Neuronal stem cell (in vitro differentiated cells): Measurements from ENCODE around the gene HPSE2.

ENCODE experiments used
- DNase-seq: peaks from one replicate; pipeline ENCODE4 v3.0.0-alpha.2; 2013; ENCODE audit warnings: low spot score
- H2AFZ ChIP-seq: one replicate; pipeline ENCODE4 v1.6.1; 2013; ENCODE audit warnings: mild to moderate bottlenecking, low read length, inconsistent platforms
- H2AK5ac ChIP-seq: 2 replicates; pipeline ENCODE4 v1.6.1; 2013; ENCODE audit warnings: low read depth, mild to moderate bottlenecking, inconsistent platforms, low read length, moderate library complexity, mixed read lengths
- H2BK120ac ChIP-seq: 2 replicates; pipeline ENCODE4 v1.6.1; 2013; ENCODE audit warnings: low read depth, mild to moderate bottlenecking, inconsistent platforms, low read length, moderate library complexity, mixed read lengths
- H2BK12ac ChIP-seq: one replicate; pipeline ENCODE4 v1.6.1; 2013; ENCODE audit warnings: low read length, inconsistent platforms
- H2BK15ac ChIP-seq: 2 replicates; pipeline ENCODE4 v1.6.1; 2013; ENCODE audit warnings: mild to moderate bottlenecking, low read length, inconsistent platforms, mixed read lengths
- H2BK5ac ChIP-seq: one replicate; pipeline ENCODE4 v1.6.1; 2013; ENCODE audit warnings: inconsistent platforms, mild to moderate bottlenecking, low read length, moderate library complexity
- H3K14ac ChIP-seq: one replicate; pipeline ENCODE4 v1.6.1; 2013; ENCODE audit warnings: low read length, inconsistent platforms
- H3K18ac ChIP-seq: 2 replicates; pipeline ENCODE4 v1.6.1; 2013; ENCODE audit warnings: low read length, inconsistent platforms
- H3K23ac ChIP-seq: 2 replicates; pipeline ENCODE4 v1.6.1; 2013; ENCODE audit warnings: low read depth, mild to moderate bottlenecking, mixed read lengths, low read length, inconsistent platforms; ENCODE audit not compliant: poor library complexity
- H3K27ac ChIP-seq: replicated peaks from 3 replicates; pipeline ENCODE4 v1.5.1; 2013; ENCODE audit warnings: low read length, inconsistent platforms
- H3K27me3 ChIP-seq, 3 experiments: 2 replicates each; pipeline ENCODE4 v1.6.1; 2013; ENCODE audit warnings: low read length in 3 of 3, mild to moderate bottlenecking in 2 of 3, inconsistent platforms in 1 of 3, low read depth in 1 of 3, mixed read lengths in 1 of 3, moderate library complexity in 1 of 3; ENCODE audit not compliant: control insufficient read depth in 3 of 3, insufficient read depth in 3 of 3
- H3K36me3 ChIP-seq, 2 donors: replicated peaks in 1 of 2; 2 replicates each; pipeline ENCODE4 v1.6.1; 2013; ENCODE audit warnings: low read length in 2 of 2; ENCODE audit not compliant: control insufficient read depth in 2 of 2, insufficient read depth in 2 of 2
- H3K4ac ChIP-seq: 2 replicates; pipeline ENCODE4 v1.6.1; 2013; ENCODE audit warnings: inconsistent platforms, mild to moderate bottlenecking, low read length, moderate library complexity
- H3K4me1 ChIP-seq, 2 donors: 1 replicate in 1 of 2; 2 replicates in 1 of 2; pipeline ENCODE4 v1.6.1; 2013; ENCODE audit warnings: low read length in 2 of 2, low read depth in 1 of 2; ENCODE audit not compliant: control insufficient read depth in 2 of 2, insufficient read depth in 1 of 2
- H3K4me2 ChIP-seq: one replicate; pipeline ENCODE4 v1.6.1; 2013; ENCODE audit warnings: mild to moderate bottlenecking, low read length, inconsistent platforms; ENCODE audit not compliant: insufficient read depth, poor library complexity, severe bottlenecking
- H3K4me3 ChIP-seq, 2 donors: 2 replicates each; pipeline ENCODE4 v1.5.1; 2013; ENCODE audit warnings: low read length in 2 of 2, mild to moderate bottlenecking in 2 of 2, inconsistent platforms in 1 of 2, moderate library complexity in 1 of 2
- H3K79me1 ChIP-seq: one replicate; pipeline ENCODE4 v1.6.1; 2013; ENCODE audit warnings: low read depth, mild to moderate bottlenecking, inconsistent platforms, low read length, moderate library complexity
- H3K9ac ChIP-seq: one replicate; pipeline ENCODE4 v1.6.1; 2013; ENCODE audit warnings: mild to moderate bottlenecking, low read depth, low read length, inconsistent platforms; ENCODE audit not compliant: poor library complexity
- H3K9me3 ChIP-seq, 2 donors: replicated peaks in 1 of 2; 2 replicates each; pipeline versions ENCODE3 to v1.6.1; 2013; ENCODE audit warnings: low read length in 2 of 2, mild to moderate bottlenecking in 2 of 2, inconsistent platforms in 1 of 2, low read depth in 1 of 2, mixed read lengths in 1 of 2, moderate library complexity in 1 of 2; ENCODE audit not compliant: control insufficient read depth in 2 of 2, insufficient read depth in 1 of 2
- H4K8ac ChIP-seq: one replicate; pipeline ENCODE4 v1.6.1; 2013; ENCODE audit warnings: low read depth, mild to moderate bottlenecking, inconsistent platforms, low read length, moderate library complexity
- H4K91ac ChIP-seq: one replicate; pipeline ENCODE4 v1.6.1; 2013; ENCODE audit warnings: low read length, low read depth, mild to moderate bottlenecking, inconsistent platforms; ENCODE audit not compliant: poor library complexity
- WGBS, 2 donors: extraction: QIAGEN DNeasy Blood & Tissue Kit; methylation state at CpG; one replicate each; pipeline ENCODE4 v1.1.7; 2013; ENCODE audit warnings: missing lambda C conversion rate in 2 of 2, mixed read lengths in 1 of 2; ENCODE audit not compliant: insufficient read length in 2 of 2, insufficient replicate concordance in 1 of 2; ENCODE audit errors: extremely low coverage in 2 of 2; 5-methylcytosine and 5-hydroxymethylcytosine counted together

HPSE2 gene

DNA sequence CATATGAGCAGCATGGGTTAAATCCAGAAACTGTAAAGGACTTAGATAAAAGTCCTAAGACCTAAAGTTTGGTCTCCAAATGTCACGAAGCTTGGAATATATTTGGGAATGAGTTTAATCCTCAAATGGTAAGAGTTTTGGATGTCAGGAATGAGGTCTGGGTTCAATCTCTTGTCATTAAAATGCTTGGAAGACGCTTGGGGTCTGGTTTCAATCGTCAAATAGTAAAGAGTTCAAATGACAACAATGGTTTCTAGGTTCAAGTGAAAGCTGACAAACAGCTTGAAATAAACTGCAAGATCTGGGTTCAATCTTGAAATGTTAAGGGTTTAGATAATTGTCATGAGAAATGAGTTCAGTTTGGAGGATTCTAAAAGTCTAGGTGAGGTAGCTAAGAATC is 403.5 kb downstream of the HPSE2 start:
- Histone ChIP-seq H3K4me2 (no peak overlapping the region), H2AK5ac (no peak overlapping the region), H3K27me3 (no peaks in the 10 kb centered on the region), H3K4ac (no peak overlapping the region), H4K8ac (no peak overlapping the region), H2BK12ac (no peak overlapping the region), H3K14ac (no peak overlapping the region), H3K9me3 (no peaks in the 10 kb centered on the region), H3K36me3 (no peaks in the 10 kb centered on the region), H3K9ac (no peak overlapping the region), H3K27ac (no peak overlapping the region), H4K91ac (no peak overlapping the region), H2BK15ac (no peak overlapping the region), H2BK120ac (no peak overlapping the region), H3K18ac (no peak overlapping the region), H3K23ac (no peak overlapping the region), H3K4me3 (no peak overlapping the region), H2AFZ (no peak overlapping the region), H3K79me1 (no peaks in the 10 kb centered on the region), H2BK5ac (no peak overlapping the region), H3K4me1 (no peaks in the 10 kb centered on the region)
- no CpG with 5 or more reads among the region's 3 CpGs for WGBS, 2 donors
- DNase-seq: no peak

DNA sequence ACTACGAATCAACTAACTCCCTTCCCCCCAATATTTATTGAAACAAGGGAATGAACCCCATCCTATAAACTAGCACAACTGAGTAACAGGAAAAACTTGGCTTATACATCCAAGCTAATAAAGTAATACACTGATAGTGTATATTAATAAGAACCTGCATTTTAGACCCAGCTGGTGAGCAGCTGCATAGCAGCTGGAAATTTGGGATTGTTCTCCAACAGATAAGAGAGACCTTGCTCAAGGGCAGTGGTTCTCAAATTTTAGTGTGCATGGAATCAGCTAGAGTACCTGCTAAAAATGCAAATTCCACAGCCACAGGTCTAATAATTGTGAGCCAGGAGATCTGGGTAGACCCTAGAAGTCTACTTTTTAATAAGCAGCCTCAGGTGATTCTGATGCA is 404.3 kb downstream of the HPSE2 start:
- Histone ChIP-seq H2BK15ac (no peak overlapping the region), H3K14ac (no peak overlapping the region), H3K36me3 (no peaks in the 10 kb centered on the region), H3K4me1 (no peaks in the 10 kb centered on the region), H2AFZ (no peak overlapping the region), H3K4ac (no peak overlapping the region), H2BK120ac (no peak overlapping the region), H4K8ac (no peak overlapping the region), H3K27me3 (no peaks in the 10 kb centered on the region), H3K27ac (no peak overlapping the region), H3K4me3 (no peak overlapping the region), H4K91ac (no peak overlapping the region), H2AK5ac (no peak overlapping the region), H3K23ac (no peak overlapping the region), H2BK5ac (no peak overlapping the region), H3K4me2 (no peak overlapping the region), H3K18ac (no peak overlapping the region), H3K9ac (no peak overlapping the region), H3K79me1 (no peaks in the 10 kb centered on the region), H3K9me3 (no peaks in the 10 kb centered on the region), H2BK12ac (no peak overlapping the region)
- WGBS, 2 donors: no CpG with 5 or more reads among the region's 1 CpG
- DNase-seq: no peak

DNA sequence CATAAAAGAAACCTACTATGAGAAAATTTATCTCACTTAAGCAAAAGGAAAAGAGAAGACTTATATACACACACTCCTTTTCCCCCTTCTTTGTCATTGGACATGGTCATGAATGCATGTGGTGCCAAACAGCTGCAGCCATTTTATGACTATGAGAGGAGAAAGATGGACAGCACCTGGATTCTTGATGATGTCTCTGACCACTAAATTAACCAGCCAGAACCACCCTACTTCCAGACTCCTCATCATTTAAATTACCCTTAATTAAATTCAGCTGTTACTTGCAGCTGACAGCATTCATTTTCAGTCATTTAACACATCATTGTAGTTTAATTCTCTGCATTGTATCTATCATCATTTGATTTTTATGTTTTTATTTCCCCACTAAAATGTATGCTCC is 409.9 kb downstream of the HPSE2 start:
- H3K27me3 ChIP-seq: no peaks in the 10 kb centered on the region

DNA sequence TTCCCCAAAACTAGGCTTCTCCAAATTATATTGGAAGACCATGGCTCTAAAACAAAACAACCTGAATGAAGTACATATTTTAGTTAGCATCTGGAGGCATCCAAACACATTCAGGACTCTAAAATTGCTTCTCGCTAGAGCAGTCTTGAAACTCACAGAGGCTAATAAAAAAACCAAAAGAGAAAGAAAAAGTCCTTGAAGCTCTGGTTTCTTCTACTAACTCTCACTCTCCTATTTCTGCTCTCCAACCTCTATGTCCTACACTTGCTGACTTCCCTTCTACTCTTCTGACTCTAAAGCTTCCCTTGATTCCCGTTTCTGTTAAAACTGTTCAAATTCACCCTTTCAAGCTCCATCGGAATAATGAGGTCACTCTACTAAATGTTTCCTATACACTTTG is 418.3 kb downstream of the HPSE2 start:
- Histone ChIP-seq H4K91ac (no peak overlapping the region), H3K9ac (no peak overlapping the region), H2BK12ac (no peak overlapping the region), H3K36me3 (no peaks in the 10 kb centered on the region), H3K27me3 (no peaks in the 10 kb centered on the region), H2AFZ (no peak overlapping the region), H4K8ac (no peak overlapping the region), H2BK15ac (no peak overlapping the region), H2AK5ac (no peak overlapping the region), H3K18ac (no peak overlapping the region), H2BK5ac (no peak overlapping the region), H2BK120ac (no peak overlapping the region), H3K4ac (no peak overlapping the region), H3K4me3 (no peak overlapping the region), H3K9me3 (no peaks in the 10 kb centered on the region), H3K4me2 (no peak overlapping the region), H3K23ac (no peak overlapping the region), H3K79me1 (no peaks in the 10 kb centered on the region), H3K27ac (no peak overlapping the region), H3K14ac (no peak overlapping the region), H3K4me1 (peaks cover 0 to 4% of the 10 kb centered on the region in 2 donors)
- no peak for DNase-seq
- no CpG with 5 or more reads among the region's 3 CpGs for WGBS, 2 donors

More for the DNA sequence above, 409.9 kb downstream of the HPSE2 start:
- Histone ChIP-seq H3K4ac (no peak overlapping the region), H3K9me3 (no peaks in the 10 kb centered on the region), H2AFZ (no peak overlapping the region), H3K23ac (no peak overlapping the region), H2BK120ac (no peak overlapping the region), H4K8ac (no peak overlapping the region), H3K9ac (no peak overlapping the region), H3K27ac (no peak overlapping the region), H3K4me3 (no peak overlapping the region), H3K36me3 (no peaks in the 10 kb centered on the region), H2BK12ac (no peak overlapping the region), H2AK5ac (no peak overlapping the region), H3K18ac (no peak overlapping the region), H4K91ac (no peak overlapping the region), H3K4me2 (no peak overlapping the region), H3K14ac (no peak overlapping the region), H2BK5ac (no peak overlapping the region), H3K79me1 (no peaks in the 10 kb centered on the region), H2BK15ac (no peak overlapping the region), H3K4me1 (no peaks in the 10 kb centered on the region)
- DNase-seq: no peak
